K562 (cell line): ENCODE results near the gene PRPSAP1. TPM values are rescaled to one million over a fixed set of nuclear protein-coding genes. Genes with fewer than 3 reads are reported as not detected.

Source experiments
- AFF1 ChIP-seq, 2 experiments: fragments of 450-650 bp; IDR thresholded peaks; 2 replicates each; pipeline ENCODE4 v1.6.1; 2018; ENCODE audit warnings: mild to moderate bottlenecking in 2 of 2, low read depth in 1 of 2; ENCODE audit not compliant: partially characterized antibody in 2 of 2
- ATF6 ChIP-seq: sonication (generic); formaldehyde crosslinking; IDR thresholded peaks from 2 replicates; pipeline ENCODE4 v1.4.0; 2020; ENCODE audit warnings: mild to moderate bottlenecking, missing genetic modification reagents
- CBX3 ChIP-seq, 2 experiments: IDR thresholded peaks; 1 replicate in 1 of 2; 2 replicates in 1 of 2; pipeline ENCODE4 v1.6.1; 2012; ENCODE audit warnings: inconsistent platforms in 2 of 2, low read length in 2 of 2, borderline replicate concordance in 1 of 2, control low read depth in 1 of 2
- CCAR2 ChIP-seq: fragments of 200-400 bp; formaldehyde crosslinking; IDR thresholded peaks from 2 replicates; pipeline ENCODE4 v1.6.1; 2017; ENCODE audit warnings: mild to moderate bottlenecking, low read depth, low read length
- KAT2B ChIP-seq: IDR thresholded peaks from one replicate; pipeline ENCODE4 v1.6.1; 2012; ENCODE audit warnings: low read depth, mild to moderate bottlenecking, control low read depth, inconsistent platforms, low read length, moderate library complexity
- KLF16 ChIP-seq: IDR thresholded peaks from 2 replicates; pipeline ENCODE4 v1.6.1; 2016; ENCODE audit warnings: antibody characterized with exemption
- MTA3 ChIP-seq: fragments of 450-650 bp; formaldehyde crosslinking; IDR thresholded peaks from 2 replicates; pipeline ENCODE4 v1.6.1; 2017; ENCODE audit warnings: mild to moderate bottlenecking, borderline replicate concordance
- POLR2AphosphoS5 ChIP-seq: IDR thresholded peaks from 2 replicates; pipeline ENCODE4 v1.6.1; 2011; ENCODE audit warnings: mild to moderate bottlenecking, low read depth, low read length, moderate library complexity; ENCODE audit not compliant: control insufficient read depth, insufficient read depth
- SLC30A9 ChIP-seq: fragments of 250-450 bp; sonication (Bioruptor Pico); IDR thresholded peaks from 2 replicates; pipeline ENCODE4 v1.8.0; 2022; ENCODE audit warnings: mild to moderate bottlenecking, moderate library complexity
- YY1 ChIP-seq, 3 experiments: IDR thresholded peaks; 2 replicates each; pipeline ENCODE4 v1.6.1; 2011; ENCODE audit warnings: low read length in 2 of 3, mild to moderate bottlenecking in 2 of 3, moderate library complexity in 2 of 3, borderline replicate concordance in 1 of 3, control low read depth in 1 of 3, low read depth in 1 of 3; ENCODE audit not compliant: insufficient read depth in 3 of 3, insufficient replicate concordance in 2 of 3, control insufficient read depth in 1 of 3, insufficient read length in 1 of 3; ENCODE audit errors: extremely low read depth in 1 of 3
- ZFP1 ChIP-seq: fragments of 450-650 bp; formaldehyde crosslinking; IDR thresholded peaks from 2 replicates; pipeline ENCODE4 v1.4.0; 2020; ENCODE audit warnings: mild to moderate bottlenecking, mixed read lengths
- ZNF143 ChIP-seq: sonication (generic); formaldehyde crosslinking; IDR thresholded peaks from 2 replicates; pipeline ENCODE4 v1.9.0; 2022; ENCODE audit warnings: mild to moderate bottlenecking, missing genetic modification reagents
- polyA plus RNA-seq, 8 experiments: library from polyadenylated mRNA; depleted of rRNA in 4 of 8; stranded (reverse) in 5 of 8; unstranded in 3 of 8; fragments of >200 nt; fragmentation: Nextera tagmentation in 2 of 8; fragmentation: Illumina TruSeq in 1 of 8; extraction: Ambion mirVana in 2 of 8; extraction: Trizol in 1 of 8; gene quantifications; 2 replicates each; pipeline versions ENCODE4 v1.2.1 to v1.2.3, GENCODE V29; 2011 to 2014; ENCODE audit warnings: inconsistent platforms in 1 of 8, missing spikeins in 1 of 8
- total RNA-seq, 7 experiments: library from RNA; depleted of rRNA in 6 of 7; stranded (reverse); fragments of >200 nt in 6 of 7; fragmentation: Illumina TruSeq in 2 of 7; extraction: Trizol in 2 of 7; gene quantifications; 2 replicates each; pipeline versions ENCODE4 v1.2.1 to v1.2.3, GENCODE V29; 2011 to 2021; ENCODE audit warnings: low replicate concordance in 1 of 7
- TF ChIP-seq, protein P1 (sequence below): fragments of 250-450 bp; sonication (Bioruptor Pico); IDR thresholded peaks from 2 replicates; pipeline ENCODE4 v1.4.0; 2020

The PRPSAP1 gene
- total and polyA plus RNA-seq, 9 of the 15 experiments (the other 6 are each of a cell fraction or from before 2014, with no cell fraction given), result 21.9 to 77.1 (median 40.8) TPM

DNA sequence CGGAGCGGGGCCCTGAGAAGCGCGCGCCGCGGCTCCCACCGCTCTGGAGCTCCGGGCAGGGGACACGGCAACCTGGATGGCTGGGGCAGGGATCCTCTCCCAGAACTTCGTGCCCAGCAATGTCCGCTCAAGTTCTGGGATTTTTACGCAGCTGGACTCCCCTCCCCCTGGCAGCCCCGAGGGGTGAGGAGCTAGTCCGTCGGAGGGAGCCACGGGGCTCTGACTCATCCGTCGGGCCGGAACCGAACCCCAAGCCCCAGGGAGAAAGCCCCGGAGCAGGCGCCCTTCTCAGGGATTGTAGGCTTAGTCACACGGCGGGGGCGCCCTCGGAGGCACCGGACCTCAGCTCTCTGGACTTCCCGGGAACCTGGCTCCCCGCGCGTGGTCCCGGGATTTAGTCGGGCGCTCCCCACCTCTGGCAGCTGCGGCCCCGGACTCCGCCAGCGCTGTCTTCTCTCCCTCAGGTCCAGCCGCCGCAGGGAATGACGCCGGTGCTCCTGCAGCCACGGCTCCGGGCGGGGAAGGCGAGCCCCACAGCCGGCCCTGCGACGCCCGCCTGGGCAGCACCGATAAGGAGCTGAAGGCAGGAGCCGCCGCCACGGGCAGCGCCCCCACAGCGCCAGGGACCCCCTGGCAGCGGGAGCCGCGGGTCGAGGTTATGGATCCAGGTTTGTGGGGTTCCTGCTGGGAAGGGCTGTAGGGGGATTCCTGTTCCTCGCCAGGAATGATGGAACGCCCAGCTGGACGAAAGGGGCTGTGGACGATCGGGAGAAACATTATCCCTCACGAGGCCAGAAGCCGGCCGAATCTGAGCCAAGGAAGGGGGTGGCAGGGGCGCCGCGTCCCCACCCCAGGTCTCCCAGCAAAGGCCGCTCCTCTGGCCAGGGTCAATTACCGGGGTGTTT, 31.5 kb upstream of the PRPSAP1 start (continued):
- TF ChIP-seq, protein P1, sequence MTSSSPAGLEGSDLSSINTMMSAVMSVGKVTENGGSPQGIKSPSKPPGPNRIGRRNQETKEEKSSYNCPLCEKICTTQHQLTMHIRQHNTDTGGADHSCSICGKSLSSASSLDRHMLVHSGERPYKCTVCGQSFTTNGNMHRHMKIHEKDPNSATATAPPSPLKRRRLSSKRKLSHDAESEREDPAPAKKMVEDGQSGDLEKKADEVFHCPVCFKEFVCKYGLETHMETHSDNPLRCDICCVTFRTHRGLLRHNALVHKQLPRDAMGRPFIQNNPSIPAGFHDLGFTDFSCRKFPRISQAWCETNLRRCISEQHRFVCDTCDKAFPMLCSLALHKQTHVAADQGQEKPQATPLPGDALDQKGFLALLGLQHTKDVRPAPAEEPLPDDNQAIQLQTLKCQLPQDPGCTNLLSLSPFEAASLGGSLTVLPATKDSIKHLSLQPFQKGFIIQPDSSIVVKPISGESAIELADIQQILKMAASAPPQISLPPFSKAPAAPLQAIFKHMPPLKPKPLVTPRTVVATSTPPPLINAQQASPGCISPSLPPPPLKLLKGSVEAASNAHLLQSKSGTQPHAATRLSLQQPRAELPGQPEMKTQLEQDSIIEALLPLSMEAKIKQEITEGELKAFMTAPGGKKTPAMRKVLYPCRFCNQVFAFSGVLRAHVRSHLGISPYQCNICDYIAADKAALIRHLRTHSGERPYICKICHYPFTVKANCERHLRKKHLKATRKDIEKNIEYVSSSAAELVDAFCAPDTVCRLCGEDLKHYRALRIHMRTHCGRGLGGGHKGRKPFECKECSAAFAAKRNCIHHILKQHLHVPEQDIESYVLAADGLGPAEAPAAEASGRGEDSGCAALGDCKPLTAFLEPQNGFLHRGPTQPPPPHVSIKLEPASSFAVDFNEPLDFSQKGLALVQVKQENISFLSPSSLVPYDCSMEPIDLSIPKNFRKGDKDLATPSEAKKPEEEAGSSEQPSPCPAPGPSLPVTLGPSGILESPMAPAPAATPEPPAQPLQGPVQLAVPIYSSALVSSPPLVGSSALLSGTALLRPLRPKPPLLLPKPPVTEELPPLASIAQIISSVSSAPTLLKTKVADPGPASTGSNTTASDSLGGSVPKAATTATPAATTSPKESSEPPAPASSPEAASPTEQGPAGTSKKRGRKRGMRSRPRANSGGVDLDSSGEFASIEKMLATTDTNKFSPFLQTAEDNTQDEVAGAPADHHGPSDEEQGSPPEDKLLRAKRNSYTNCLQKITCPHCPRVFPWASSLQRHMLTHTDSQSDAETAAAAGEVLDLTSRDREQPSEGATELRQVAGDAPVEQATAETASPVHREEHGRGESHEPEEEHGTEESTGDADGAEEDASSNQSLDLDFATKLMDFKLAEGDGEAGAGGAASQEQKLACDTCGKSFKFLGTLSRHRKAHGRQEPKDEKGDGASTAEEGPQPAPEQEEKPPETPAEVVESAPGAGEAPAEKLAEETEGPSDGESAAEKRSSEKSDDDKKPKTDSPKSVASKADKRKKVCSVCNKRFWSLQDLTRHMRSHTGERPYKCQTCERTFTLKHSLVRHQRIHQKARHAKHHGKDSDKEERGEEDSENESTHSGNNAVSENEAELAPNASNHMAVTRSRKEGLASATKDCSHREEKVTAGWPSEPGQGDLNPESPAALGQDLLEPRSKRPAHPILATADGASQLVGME (CRISPR knock-in tag), result no peak
- TF ChIP-seq CBX3 (IDR thresholded peaks at IDR 0.05; ENCODE audit: borderline replicate concordance in 1 of 2, low read length in 2 of 2) (no peak), SLC30A9 (no peak), CCAR2 (no peak), KLF16 (no peak), ATF6 (no peak; the same call in 1 of the 2 replicates), ZNF143 (CRISPR knock-in tag) (peak; percentile 39; the same call in 1 of the 2 replicates), YY1 (IDR thresholded peaks at IDR 0.05; ENCODE audit: borderline replicate concordance in 1 of 3, control insufficient read depth in 1 of 3, extremely low read depth in 1 of 3, insufficient read depth in 3 of 3, insufficient read length in 1 of 3, insufficient replicate concordance in 2 of 3, low read depth in 1 of 3, low read length in 2 of 3) (peak in 1 of 3 experiments; percentile 40), ZFP1 (no peak), MTA3 (no peak; the same call in 1 of the 2 replicates), POLR2AphosphoS5 (no peak), KAT2B (no peak), AFF1 (IDR thresholded peaks at IDR 0.05; ENCODE audit: low read depth in 1 of 2, partially characterized antibody in 2 of 2) (peak in 1 of 2 experiments; percentile 45)
